Measurements from ENCODE around the gene APOBEC3B.
A peak's percentile ranks its signal among the peaks of the same experiment; 100 is the strongest.
"Not testable (repeated sequence)": the region's sequence is repeated elsewhere in the genome, so short reads cannot be mapped to it uniquely, and the experiment has no call there.

The APOBEC3B gene

GRCh38 chr22:39020021-39020651, 38.0 kb downstream of the APOBEC3B start:
- peak overlapping the region; percentile 21; the same call in 1 of the 2 replicates for H3K4me3 ChIP-seq (ENCODE audit: low read length)
- not testable (repeated sequence) for DNase-seq (ENCODE audit: low read depth, low spot score)

DNA sequence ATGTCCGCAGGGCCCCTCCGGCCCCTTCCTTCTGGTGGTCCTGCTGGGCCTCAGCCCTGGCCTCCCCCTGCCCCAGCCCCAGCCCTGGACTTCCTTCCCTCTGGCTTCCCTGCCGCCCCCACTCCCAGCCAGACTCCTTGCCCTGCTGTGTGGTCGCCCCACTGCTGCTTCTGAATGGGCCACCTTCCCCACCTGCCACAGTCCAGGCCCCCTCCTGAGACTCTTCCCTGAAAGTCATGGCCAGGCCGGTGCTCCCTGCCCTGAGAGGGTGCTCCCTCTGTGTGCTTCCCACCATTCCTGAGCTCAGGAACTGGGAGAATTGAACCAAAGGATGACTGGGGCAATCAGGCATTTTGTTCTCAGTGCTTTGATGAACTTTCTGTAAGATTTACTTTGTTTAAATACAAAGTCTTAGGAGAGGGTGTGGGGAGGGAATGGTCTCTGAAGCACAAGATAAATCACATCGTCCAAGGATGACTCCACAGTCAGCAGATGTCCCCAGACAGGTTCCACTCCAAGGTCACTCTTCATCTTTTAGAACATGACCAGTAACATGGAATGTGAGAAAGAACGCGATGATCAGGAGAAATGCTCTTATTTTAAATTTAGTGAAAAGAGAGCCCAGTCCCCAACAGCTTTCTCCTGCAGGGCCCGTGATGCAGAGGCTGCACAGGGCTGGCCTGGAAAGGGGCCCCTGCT, 39.6 kb downstream of the APOBEC3B start:
- peak overlapping the region; percentile 73 for H3K4me3 ChIP-seq (ENCODE audit: low read length)
- DNase-seq (ENCODE audit: low read depth, low spot score) = no peak

DNA sequence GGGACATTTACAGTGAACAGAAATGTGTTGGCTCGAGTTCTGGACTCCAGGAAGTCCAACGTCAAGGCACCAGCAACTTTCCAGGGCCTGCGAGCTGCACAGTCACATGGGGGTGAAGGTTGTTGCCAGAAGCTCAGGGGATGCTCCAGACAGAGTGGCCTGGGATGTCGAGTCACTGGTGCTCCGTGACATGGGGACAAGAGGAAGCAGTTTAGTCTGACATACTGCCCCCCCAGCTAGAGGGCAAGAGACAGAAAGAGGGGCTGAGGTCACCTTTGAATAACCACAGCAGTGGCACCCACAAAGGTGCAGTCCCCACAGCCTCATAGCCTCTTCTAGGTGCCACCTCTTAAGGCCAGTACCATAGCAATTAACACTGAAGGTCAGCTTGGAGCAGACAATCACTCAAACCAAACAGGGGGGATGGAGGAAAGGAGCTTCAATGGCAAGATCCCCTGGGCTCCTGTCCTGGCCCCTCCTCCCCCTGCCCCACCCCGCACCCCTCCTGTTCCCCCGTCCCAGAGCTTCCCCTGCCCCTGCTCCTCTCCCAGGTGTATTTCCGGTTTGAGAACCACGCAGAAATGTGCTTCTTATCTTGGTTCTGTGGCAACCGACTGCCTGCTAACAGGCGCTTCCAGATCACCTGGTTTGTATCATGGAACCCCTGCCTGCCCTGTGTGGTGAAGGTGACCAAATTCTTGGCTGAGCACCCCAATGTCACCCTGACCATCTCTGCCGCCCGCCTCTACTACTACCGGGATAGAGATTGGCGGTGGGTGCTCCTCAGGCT, 42.6 kb downstream of the APOBEC3B start:
- H3K4me3 ChIP-seq (ENCODE audit: low read length) = peak overlapping the region; percentile 32
- peak; percentile 82 for DNase-seq (ENCODE audit: low read depth, low spot score)

- no peak overlapping the region for H3K4me3 ChIP-seq (ENCODE audit: low read length)
- DNase-seq (ENCODE audit: low read depth, low spot score) = no peak
Measured at GRCh38 chr22:39026509-39027150, 44.5 kb downstream of the APOBEC3B start.

DNA sequence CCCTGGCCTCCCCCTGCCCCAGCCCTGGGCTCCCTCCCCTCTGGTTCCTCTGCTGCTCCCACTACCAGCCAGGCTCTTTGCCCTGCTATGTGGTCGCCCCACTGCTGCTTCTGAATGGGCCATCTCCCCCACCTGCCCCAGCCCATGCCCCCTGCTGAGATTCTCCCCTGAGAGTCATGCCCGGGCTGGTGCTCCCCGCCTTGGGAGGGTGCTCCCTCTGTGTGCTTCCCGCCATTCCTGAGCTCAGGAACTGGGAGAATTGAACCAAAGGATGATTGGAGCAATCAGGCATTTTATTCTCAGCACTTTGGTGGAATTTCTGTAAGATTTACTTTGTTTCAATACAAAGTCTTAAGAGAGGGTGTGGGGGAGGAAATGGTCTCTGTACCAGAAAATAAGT, 45.6 kb downstream of the APOBEC3B start:
- H3K4me3 ChIP-seq (ENCODE audit: low read length) = no peak overlapping the region
- no peak for DNase-seq (ENCODE audit: low read depth, low spot score)

GRCh38 chr22:39028281-39028680, 46.1 kb downstream of the APOBEC3B start:
- no peak for DNase-seq (ENCODE audit: low read depth, low spot score)

DNA sequence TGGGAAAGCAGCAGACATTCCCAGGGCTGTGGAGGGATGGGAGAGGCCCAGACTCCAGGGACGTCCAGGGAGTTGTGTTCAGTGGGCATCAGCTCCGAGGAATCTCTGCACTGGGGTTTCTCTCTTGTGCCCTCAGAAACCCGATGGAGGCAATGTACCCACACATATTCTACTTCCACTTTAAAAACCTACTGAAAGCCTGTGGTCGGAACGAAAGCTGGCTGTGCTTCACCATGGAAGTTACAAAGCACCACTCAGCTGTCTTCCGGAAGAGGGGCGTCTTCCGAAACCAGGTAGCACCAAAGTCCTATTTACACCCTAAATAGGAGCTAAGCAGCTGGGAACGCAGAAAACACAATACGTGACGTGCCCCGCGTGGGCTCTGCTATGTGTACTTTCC, 47.1 kb downstream of the APOBEC3B start:
- H3K4me3 ChIP-seq (ENCODE audit: low read length) = no peak overlapping the region
- DNase-seq (ENCODE audit: low read depth, low spot score) = no peak

More at GRCh38 chr22:39028281-39028680, 46.1 kb downstream of the APOBEC3B start:
- H3K4me3 ChIP-seq (ENCODE audit: low read length) = no peak overlapping the region

DNA sequence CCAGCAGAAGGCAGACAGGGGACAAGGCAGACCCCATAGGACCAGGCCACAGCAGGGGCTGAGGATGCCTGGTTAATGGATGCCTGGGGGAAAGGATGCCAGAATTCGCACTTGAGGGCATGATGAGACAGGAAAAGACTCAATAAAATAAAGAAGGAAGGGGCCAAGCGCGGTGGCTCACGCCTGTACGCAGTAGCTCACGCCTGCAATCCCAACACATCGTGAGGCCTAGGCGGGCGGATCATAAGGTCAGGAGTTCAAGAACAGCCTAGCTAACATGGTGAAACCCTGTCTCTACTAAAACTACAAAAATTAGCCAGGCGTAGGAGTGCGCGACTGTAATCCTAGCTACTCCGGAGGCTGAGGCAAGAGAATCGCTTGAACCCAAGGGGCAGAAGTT, 48.6 kb downstream of the APOBEC3B start:
- no peak overlapping the region for H3K4me3 ChIP-seq (ENCODE audit: low read length)
- no peak for DNase-seq (ENCODE audit: low read depth, low spot score)

DNA sequence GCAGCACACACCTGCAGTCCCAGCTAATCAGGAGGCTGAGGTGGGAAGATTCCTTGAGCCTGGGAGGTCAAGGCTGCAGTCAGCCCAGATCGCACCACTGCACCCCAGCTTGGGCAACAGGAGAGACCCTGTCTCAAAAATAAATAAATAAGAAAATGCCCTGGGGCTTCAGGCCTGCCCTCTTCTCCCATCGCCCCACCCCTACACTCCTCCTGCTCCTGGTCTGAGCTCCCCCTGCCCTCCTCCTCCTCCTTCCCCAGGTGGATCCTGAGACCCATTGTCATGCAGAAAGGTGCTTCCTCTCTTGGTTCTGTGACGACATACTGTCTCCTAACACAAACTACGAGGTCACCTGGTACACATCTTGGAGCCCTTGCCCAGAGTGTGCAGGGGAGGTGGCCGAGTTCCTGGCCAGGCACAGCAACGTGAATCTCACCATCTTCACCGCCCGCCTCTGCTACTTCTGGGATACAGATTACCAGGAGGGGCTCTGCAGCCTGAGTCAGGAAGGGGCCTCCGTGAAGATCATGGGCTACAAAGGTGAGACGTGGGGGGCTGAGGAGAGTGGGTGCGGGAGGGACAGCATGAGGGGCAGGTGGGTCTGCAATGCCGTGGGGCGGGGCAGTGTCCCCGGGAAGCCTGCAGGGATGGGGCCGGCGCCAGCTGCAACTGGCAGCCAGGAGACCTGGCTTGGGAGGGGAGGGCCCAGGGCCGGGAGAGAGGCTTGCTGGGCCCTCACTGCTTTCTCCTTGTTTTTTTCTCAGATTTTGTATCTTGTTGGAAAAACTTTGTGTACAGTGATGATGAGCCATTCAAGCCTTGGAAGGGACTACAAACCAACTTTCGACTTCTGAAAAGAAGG, 49.5 kb downstream of the APOBEC3B start:
- H3K4me3 ChIP-seq (ENCODE audit: low read length); DNase-seq (ENCODE audit: low read depth, low spot score): not testable (repeated sequence)

DNA sequence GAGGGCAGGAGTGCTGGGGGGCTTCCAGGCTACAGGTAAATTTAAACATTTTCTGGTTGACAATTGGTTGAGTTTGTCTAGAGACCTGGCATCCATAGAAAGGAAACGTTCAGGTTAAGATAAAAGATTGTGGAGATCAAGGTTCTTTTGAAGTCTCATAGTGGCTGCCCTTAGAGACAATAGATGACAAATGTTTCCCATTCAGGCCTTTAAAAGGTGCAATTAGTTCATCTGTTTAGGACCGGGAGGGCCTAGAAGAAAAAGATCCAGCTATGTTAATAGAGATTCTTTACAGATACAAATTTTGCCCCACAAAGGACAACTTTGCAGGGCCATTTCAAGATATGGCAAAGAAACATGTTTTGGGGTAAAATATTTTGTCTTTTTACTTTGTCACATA, 54.9 kb downstream of the APOBEC3B start:
- H3K4me3 ChIP-seq (ENCODE audit: low read length); DNase-seq (ENCODE audit: low read depth, low spot score): not testable (repeated sequence)

DNA sequence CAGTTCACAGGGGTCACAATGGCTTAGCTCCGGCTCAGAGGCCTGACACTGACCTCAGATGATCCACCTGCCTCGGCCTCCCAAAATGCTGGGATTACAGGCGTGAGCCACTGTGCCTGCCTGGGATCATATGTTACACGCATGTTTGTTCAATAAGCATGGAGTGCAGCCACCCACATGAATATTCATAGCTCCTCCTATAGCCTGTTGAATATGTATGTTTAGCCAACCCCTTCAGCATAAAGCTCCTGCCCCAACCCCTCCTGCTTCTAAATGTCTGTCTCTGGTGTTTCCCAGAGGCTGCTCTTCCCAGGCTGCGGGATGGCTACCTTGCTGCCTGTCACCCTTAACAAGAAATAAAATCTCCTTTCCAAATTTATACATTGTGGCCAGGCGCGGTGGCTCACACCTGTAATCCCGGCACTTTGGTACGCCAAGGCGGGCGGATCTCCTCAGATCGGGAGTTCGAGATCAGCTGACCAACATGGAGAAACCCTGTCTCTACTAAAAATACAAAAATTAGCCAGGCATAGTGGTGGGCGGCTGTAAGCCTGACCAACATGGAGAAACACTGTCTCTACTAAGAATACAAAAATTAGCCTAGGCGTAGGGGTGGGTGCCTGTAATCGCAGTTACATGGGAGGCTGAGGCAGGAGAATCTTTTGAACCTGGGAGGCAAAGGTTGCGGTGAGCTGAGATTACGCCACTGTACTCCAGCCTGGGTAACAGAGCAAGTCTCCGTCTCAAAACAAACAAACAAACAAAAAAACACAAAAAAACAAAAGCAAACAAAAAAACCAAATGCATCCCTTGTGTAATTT, 57.4 kb downstream of the APOBEC3B start:
- H3K4me3 ChIP-seq (ENCODE audit: low read length) = no peak overlapping the region

GRCh38 chr22:39040155-39040537, 58.0 kb downstream of the APOBEC3B start:
- DNase-seq (ENCODE audit: low read depth, low spot score) = not testable (repeated sequence)
- H3K4me3 ChIP-seq (ENCODE audit: low read length) = peak overlapping the region; percentile 56

More for the DNA sequence above, 57.4 kb downstream of the APOBEC3B start:
- no peak for DNase-seq (ENCODE audit: low read depth, low spot score)

DNA sequence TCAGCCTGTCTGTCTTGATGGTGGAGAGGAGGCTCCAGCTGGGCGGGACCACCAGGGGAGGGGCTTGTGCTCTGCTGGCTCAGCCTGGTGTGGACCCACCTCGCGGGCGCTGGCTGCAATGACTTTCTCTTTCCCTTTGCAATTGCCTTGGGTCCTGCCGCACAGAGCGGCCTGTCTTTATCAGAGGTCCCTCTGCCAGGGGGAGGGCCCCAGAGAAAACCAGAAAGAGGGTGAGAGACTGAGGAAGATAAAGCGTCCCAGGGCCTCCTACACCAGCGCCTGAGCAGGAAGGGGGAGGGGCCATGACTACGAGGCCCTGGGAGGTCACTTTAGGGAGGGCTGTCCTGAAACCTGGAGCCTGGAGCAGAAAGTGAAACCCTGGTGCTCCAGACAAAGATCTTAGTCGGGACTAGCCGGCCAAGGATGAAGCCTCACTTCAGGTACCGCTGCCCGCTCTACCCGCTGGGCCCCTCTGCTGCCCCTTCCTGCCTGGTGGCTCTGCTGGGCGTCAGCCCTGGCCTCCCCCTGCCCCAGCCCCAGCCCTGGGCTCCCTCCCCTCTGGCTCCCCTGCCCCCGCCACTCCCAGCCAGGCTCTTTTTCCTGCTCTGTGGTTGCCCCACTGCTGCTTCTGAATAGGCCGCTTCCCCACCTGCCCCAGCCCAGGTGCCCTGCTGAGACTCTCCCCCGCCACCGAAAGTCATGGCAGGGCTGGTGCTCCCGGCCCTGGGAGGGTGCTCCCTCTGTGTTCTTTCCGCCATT, 58.6 kb downstream of the APOBEC3B start, which contains the start of gene APOBEC3F:
Gene APOBEC3F, plus strand, starts transcription at position 327 of the 759 bp plus-strand sequence. Its CDS starts 97 bp downstream, at position 424.
- H3K4me3 ChIP-seq (ENCODE audit: low read length) = peak within 1 kb of the TSS; percentile 56
- DNase-seq (ENCODE audit: low read depth, low spot score) = not testable (repeated sequence)

DNA sequence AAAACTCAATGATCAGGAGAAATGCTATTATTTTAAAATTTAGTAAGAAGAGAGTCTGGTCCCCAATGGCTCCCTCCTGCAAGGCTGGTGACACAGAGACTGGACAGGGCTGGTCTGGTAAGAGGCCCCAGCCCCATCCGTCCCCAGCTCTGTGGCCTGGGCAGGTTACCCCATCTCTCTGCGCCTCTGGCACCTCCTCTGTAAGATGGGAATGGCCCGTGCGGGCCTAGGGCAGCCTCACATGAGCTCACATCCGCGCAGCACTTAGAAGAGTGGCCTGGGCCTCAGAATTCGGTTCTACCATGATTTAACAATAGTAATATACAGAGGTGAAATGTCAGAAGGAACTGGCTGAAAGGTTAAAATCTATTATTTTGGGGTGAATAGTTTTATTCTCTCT, 59.8 kb downstream of the APOBEC3B start:
- H3K4me3 ChIP-seq (ENCODE audit: low read length) = no peak overlapping the region
- DNase-seq (ENCODE audit: low read depth, low spot score) = no peak
